Measurements from ENCODE around the gene FRK. TPM values are rescaled to one million over a fixed set of nuclear protein-coding genes. Genes with fewer than 3 reads are reported as not detected.

The FRK gene
- total RNA-seq, 1 donor from 2014 or later, result 0.31 TPM

DNA sequence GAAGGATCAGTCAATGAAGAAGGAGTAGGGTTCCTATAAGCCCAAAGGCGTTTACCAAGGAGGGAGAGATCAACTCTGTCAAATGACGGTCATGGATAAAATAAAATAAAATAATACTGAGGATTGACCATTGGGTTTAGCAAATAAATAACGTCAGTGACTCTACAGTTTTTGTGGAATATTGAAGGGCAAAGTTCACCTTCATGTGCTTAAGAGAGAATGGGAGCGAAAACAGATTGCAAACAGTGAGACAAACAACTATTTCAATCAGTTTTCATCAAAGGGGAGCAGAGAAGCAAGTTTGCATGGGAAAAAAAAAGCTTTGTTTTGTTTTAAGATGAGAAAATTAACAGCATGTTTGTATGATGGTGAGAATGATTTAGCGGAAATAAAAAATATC is 22.4 kb upstream of the FRK start:
- no peak for ATAC-seq (ENCODE audit: low read depth)
- intact Hi-C loops (cut with micrococcal nuclease), result no loop called here
- ChIA-PET CTCF (interaction anchor here (1.7 kb wide), 1 partner anchor 14 kb away, joined by 6 read pairs; no protein-coding TSS in a partner anchor), POLR2A (no interaction called here)
- Mint-ChIP-seq H3K36me3 (ENCODE audit: low read depth) (no peaks in the 10 kb centered on the region), H3K9me3 (no peaks in the 10 kb centered on the region), H3K4me1 (peaks cover 13% of the 10 kb centered on the region), H3K27me3 (no peaks in the 10 kb centered on the region), H3K27ac (no peak overlapping the region), H3K4me3 (no peak overlapping the region)
- DNase-seq, result no peak
- TF ChIP-seq, protein P1, sequence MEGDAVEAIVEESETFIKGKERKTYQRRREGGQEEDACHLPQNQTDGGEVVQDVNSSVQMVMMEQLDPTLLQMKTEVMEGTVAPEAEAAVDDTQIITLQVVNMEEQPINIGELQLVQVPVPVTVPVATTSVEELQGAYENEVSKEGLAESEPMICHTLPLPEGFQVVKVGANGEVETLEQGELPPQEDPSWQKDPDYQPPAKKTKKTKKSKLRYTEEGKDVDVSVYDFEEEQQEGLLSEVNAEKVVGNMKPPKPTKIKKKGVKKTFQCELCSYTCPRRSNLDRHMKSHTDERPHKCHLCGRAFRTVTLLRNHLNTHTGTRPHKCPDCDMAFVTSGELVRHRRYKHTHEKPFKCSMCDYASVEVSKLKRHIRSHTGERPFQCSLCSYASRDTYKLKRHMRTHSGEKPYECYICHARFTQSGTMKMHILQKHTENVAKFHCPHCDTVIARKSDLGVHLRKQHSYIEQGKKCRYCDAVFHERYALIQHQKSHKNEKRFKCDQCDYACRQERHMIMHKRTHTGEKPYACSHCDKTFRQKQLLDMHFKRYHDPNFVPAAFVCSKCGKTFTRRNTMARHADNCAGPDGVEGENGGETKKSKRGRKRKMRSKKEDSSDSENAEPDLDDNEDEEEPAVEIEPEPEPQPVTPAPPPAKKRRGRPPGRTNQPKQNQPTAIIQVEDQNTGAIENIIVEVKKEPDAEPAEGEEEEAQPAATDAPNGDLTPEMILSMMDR (IDR thresholded peaks at IDR 0.05), result no peak

DNA sequence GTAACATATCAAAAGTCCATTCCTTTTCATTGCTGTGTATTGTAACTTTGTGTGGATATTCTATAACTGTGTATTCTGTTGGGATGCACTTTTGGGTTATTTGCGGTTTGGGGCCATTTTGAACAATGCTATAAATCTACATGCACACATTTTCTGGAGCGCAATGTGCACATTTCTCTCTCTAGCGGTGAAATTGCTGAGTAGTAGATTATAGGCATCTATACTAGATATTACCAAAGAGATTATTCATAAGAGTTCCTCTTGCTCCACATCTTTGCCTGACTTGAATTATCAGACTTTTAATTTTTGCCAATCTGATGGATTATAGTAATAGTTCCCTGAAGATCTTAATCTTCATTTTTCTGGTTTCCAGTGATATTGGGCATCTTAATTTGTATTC is 18.3 kb upstream of the FRK start:
- Mint-ChIP-seq H3K27me3 (no peaks in the 10 kb centered on the region), H3K4me3 (no peak overlapping the region), H3K36me3 (ENCODE audit: low read depth) (no peaks in the 10 kb centered on the region), H3K4me1 (no peaks in the 10 kb centered on the region), H3K27ac (no peak overlapping the region), H3K9me3 (no peaks in the 10 kb centered on the region)
- ChIA-PET CTCF (no interaction called here), POLR2A (no interaction called here)
- TF ChIP-seq, protein P1 (IDR thresholded peaks at IDR 0.05), result no peak
- DNase-seq (no peak), ATAC-seq (ENCODE audit: low read depth) (no peak)
- intact Hi-C loops (cut with micrococcal nuclease), result no loop called here

DNA sequence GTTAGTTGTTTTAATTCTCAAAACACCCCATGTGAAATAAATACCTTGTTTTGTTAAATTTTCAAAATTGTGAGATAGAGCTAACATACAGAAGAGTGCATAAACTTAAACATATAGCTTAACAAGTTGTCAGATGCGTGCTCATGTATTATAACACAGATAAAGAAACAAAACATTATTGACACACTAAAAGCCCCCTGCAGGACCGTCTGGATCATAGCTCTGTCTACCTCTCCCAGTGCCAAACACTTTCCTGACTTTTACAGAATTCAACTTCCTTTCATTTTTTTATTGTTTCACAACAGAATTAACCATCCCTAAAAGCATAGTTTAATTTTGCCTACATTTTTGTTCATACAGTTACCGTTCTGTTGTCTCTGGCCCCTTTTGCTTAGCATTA is 17.8 kb upstream of the FRK start:
- intact Hi-C loops (cut with micrococcal nuclease), result no loop called here
- Mint-ChIP-seq H3K27me3 (no peaks in the 10 kb centered on the region), H3K27ac (no peak overlapping the region), H3K4me1 (no peaks in the 10 kb centered on the region), H3K36me3 (ENCODE audit: low read depth) (no peaks in the 10 kb centered on the region), H3K9me3 (no peaks in the 10 kb centered on the region), H3K4me3 (no peak overlapping the region)
- TF ChIP-seq, protein P1 (IDR thresholded peaks at IDR 0.05), result no peak
- CTCF ChIA-PET, result no interaction called here
- no peak for DNase-seq
- POLR2A ChIA-PET, result no interaction called here
- no peak for ATAC-seq (ENCODE audit: low read depth)

DNA sequence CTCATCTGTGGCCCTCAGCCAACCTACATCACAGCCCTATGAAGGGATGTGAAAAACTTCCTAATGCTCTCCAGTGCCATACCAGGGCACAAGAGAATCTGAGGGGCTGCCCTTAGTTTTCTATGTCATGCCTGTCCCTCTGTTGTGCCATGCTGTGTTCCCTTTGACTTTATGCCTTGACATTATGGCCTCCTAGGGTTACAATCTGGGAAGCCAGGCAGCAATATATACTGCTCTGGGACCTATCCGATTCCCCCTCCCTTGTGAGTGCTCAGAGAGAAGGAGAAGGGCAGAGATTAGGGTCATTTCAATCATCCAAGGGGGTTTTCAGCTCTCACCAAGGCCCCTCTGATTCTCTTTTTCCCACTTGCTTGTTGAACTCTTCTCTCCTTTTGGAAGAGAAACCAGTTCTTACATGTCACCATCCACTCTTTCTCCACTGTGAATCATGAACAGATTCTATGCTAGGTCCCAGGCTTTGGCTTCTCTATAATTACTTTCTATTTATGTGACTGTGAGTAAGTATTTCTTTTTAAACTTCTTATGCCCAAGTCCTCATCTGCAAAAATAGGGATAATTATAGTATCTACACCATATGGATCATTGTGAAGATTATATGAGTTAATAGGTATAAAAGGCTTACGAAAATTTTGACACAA is 14.2 kb upstream of the FRK start:
- CTCF ChIA-PET, result no interaction called here
- intact Hi-C loops (cut with micrococcal nuclease), result no loop called here
- Mint-ChIP-seq H3K36me3 (ENCODE audit: low read depth) (no peaks in the 10 kb centered on the region), H3K9me3 (no peaks in the 10 kb centered on the region), H3K27me3 (no peaks in the 10 kb centered on the region), H3K27ac (no peak overlapping the region), H3K4me1 (peaks cover 3% of the 10 kb centered on the region), H3K4me3 (no peak overlapping the region)
- no peak for ATAC-seq (ENCODE audit: low read depth)
- TF ChIP-seq, protein P1 (IDR thresholded peaks at IDR 0.05), result no peak
- no peak for DNase-seq
- POLR2A ChIA-PET, result no interaction called here

DNA sequence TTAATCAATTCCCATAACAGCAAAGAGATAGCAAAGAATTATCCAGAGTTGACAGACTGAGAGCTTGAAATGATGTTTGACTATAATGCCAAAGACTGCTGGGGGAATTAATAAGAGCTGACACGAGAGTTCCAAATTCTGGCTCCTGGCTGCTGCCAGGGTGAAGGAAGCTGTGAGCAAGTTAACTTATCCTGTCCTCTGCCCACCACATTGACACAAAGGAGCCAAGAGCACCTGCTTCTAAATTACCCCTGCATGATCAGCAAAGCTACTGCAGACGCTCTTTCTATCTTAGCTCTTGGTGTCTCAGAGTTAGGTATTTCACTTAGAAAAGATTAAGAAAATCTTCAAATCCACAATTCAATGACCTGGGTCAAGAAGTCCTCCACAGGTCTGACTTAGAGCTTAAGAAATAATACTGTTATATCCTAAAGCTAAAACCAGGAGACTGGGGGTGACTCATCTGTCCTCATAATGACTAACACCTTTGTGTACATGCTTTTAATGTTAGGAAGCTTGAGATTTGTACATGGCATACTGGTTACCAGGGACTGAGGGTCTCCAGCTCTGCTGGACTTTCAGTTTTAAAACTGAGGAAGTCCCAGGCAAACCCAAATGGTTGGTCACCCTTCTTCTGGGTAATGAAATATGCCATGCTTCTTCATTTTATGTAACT is 13.2 kb upstream of the FRK start:
- ChIA-PET POLR2A (no interaction called here), CTCF (no interaction called here)
- DNase-seq, result no peak
- no peak for ATAC-seq (ENCODE audit: low read depth)
- Mint-ChIP-seq H3K4me1 (peaks cover 3% of the 10 kb centered on the region), H3K9me3 (no peaks in the 10 kb centered on the region), H3K27me3 (peaks cover 2% of the 10 kb centered on the region), H3K4me3 (no peak overlapping the region), H3K27ac (no peak overlapping the region), H3K36me3 (ENCODE audit: low read depth) (no peaks in the 10 kb centered on the region)
- TF ChIP-seq, protein P1 (IDR thresholded peaks at IDR 0.05), result no peak
- intact Hi-C loops (cut with micrococcal nuclease), result no loop called here

All from activated B cell treated with CpG ODN at 0.5 μM for 24 hours (primary cell).